ENCODE data around the gene ERVH48-1. TPM values are rescaled to one million over a fixed set of nuclear protein-coding genes. Genes with fewer than 3 reads are reported as not detected.

Gene ERVH48-1
- total and polyA plus RNA-seq, 2 of the 8 experiments (the other 6 are each of a cell fraction or from before 2014, with no cell fraction given) = 4.2 to 17.7 TPM

DNA sequence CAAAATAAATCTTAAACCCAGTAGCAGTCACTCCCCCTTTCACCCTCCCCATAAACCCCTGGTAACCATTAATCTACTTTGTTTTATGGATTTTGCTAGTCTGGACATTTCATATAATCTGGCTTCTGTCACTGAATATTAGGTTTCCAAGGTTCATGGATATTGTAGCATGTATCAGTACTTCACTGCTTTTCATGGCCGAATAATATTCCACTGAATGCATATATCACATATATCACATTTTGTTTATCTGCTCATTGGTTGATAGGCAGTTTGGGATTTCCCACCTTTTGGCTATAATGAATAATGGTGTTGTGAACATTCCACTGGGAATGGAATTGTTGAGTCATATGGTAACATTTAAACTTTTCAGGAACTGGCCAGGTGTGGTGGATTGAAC lies 41.5 kb downstream of the ERVH48-1 start:
- Histone ChIP-seq H2BK5ac (ENCODE audit: low read depth, low read length) (no peak overlapping the region), H3K4me1 (replicated peaks in 1 of 4; ENCODE audit: control insufficient read depth in 3 of 4, insufficient read depth in 4 of 4, low read length in 3 of 4) (no peaks in the 10 kb centered on the region), H3K23ac (ENCODE audit: insufficient read length) (no peak overlapping the region), H3K79me2 (ENCODE audit: control insufficient read depth in 1 of 2, insufficient read depth in 2 of 2, low read length in 2 of 2) (peaks cover 7 to 12% of the 10 kb centered on the region in 2 experiments; a peak in 3 of 4 replicates), H3K14ac (ENCODE audit: insufficient read length) (no peak overlapping the region), H3K18ac (ENCODE audit: extremely low read depth, low read length) (no peak overlapping the region), H3K9ac (replicated peaks in 1 of 4; ENCODE audit: extremely low read depth in 1 of 4, low read depth in 3 of 4, low read length in 3 of 4) (no peak overlapping the region), H2AFZ (ENCODE audit: low read length) (no peak overlapping the region), H3K79me1 (ENCODE audit: low read depth, low read length) (0 out of 2 replicates have a peak, but pooled peaks cover 2% of the 10 kb centered on the region), H2BK12ac (ENCODE audit: low read depth, low read length) (no peak overlapping the region), H3K4me3 (ENCODE audit: extremely low read depth in 1 of 4, insufficient read depth in 2 of 4, low read depth in 3 of 4, low read length in 4 of 4) (no peak overlapping the region), H3K27ac (ENCODE audit: low read depth, low read length) (no peak overlapping the region), H3K36me3 (ENCODE audit: control insufficient read depth in 2 of 4, insufficient read depth in 4 of 4, low read length in 3 of 4) (no peaks in the 10 kb centered on the region), H3K9me3 (ENCODE audit: insufficient read depth in 2 of 2, low read depth in 1 of 2, low read length in 1 of 2) (no peaks in the 10 kb centered on the region), H3K4me2 (ENCODE audit: insufficient read depth in 1 of 2, low read depth in 2 of 2, low read length in 2 of 2) (no peak overlapping the region), H2BK20ac (ENCODE audit: low read length) (no peak overlapping the region), H3K4ac (replicated peaks; ENCODE audit: insufficient read length, low read depth, low read length) (no peak overlapping the region), H3K56ac (replicated peaks; ENCODE audit: insufficient read length, low read depth, low read length) (no peak overlapping the region), H4K91ac (replicated peaks; ENCODE audit: insufficient read length, low read length) (no peak overlapping the region), H2BK15ac (ENCODE audit: low read length) (no peak overlapping the region), H4K8ac (ENCODE audit: extremely low read depth, insufficient read depth, low read length) (no peak overlapping the region), H2BK120ac (replicated peaks; ENCODE audit: low read depth, low read length) (no peak overlapping the region), H3K27me3 (replicated peaks in 1 of 4; ENCODE audit: control insufficient read depth in 3 of 4, extremely low read depth in 1 of 4, insufficient read depth in 3 of 4, low read length in 3 of 4) (no peaks in the 10 kb centered on the region), H4K20me1 (replicated peaks in 1 of 2; ENCODE audit: control insufficient read depth in 1 of 2, insufficient read depth in 2 of 2, low read length in 2 of 2) (no peaks in the 10 kb centered on the region), H2AK5ac (ENCODE audit: low read depth, low read length) (no peak overlapping the region), H3K23me2 (ENCODE audit: low read depth, low read length) (peaks cover 5% of the 10 kb centered on the region), H4K5ac (ENCODE audit: insufficient read length, low read depth, low read length) (no peak overlapping the region)
- WGBS, 2 experiments (ENCODE audit: extremely low coverage in 1 of 2, insufficient coverage in 1 of 2, insufficient read length in 1 of 2, insufficient replicate concordance in 2 of 2, low coverage in 1 of 2, low lambda C conversion rate in 2 of 2, missing lambda C conversion rate in 1 of 2) = 100% methylated on average over 1 of the region's 1 CpG; no CpG with 5 or more reads in 1 of the 2 experiments
- CTCF ChIA-PET (ENCODE audit: partially characterized antibody) = no interaction called here
- FAIRE-seq = no peak
- POLR2A ChIA-PET (ENCODE audit: partially characterized antibody) = interaction anchor here (1.6 kb wide), 1 partner anchor 9 kb away, joined by 7 read pairs; the partner anchor contains the start of gene NDUFV3
- no peak for DNase-seq (ENCODE audit: low read depth in 1 of 2, low spot score in 2 of 2)
- TF ChIP-seq CEBPB (IDR thresholded peaks at IDR 0.05; ENCODE audit: low read depth, low read length) (no peak), NANOG (IDR thresholded peaks at IDR 0.05; ENCODE audit: insufficient read depth, low read depth, low read length, poor library complexity, severe bottlenecking) (no peak), TEAD4 (IDR thresholded peaks at IDR 0.05; ENCODE audit: low read depth, low read length) (no peak), CBX5 (IDR thresholded peaks at IDR 0.05; ENCODE audit: low read depth, low read length) (no peak), RNF2 (IDR thresholded peaks at IDR 0.05; ENCODE audit: borderline replicate concordance, low read depth, low read length, missing control alignments, poor library complexity, severe bottlenecking) (no peak), YY1 (IDR thresholded peaks at IDR 0.05; ENCODE audit: low read depth, low read length) (no peak), SP2 (IDR thresholded peaks at IDR 0.05; ENCODE audit: low read length) (no peak), SUZ12 (IDR thresholded peaks at IDR 0.05; ENCODE audit: low read length) (no peak)
- TF ChIP-seq, protein P1, sequence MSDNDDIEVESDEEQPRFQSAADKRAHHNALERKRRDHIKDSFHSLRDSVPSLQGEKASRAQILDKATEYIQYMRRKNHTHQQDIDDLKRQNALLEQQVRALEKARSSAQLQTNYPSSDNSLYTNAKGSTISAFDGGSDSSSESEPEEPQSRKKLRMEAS (IDR thresholded peaks at IDR 0.05) = no peak
